Psoas muscle (tissue), 8 donors: ENCODE data around the gene FBRSL1. TPM values are rescaled to one million over a fixed set of nuclear protein-coding genes. Genes with fewer than 3 reads are reported as not detected.

ENCODE experiments used
- ATAC-seq, 4 donors: fragments of 200-7000 bp; cut with Tn5 transposase; one replicate each; pipeline ENCODE4 v1.9.1; 2020; ENCODE audit warnings: moderate library complexity in 3 of 4, mild to moderate bottlenecking in 2 of 4
- DNase-seq, 2 donors: peaks; one replicate each; pipeline ENCODE4 v3.0.0-alpha.2; 2020
- H3K27ac ChIP-seq: fragments of 200-600 bp; one replicate; pipeline ENCODE4 v1.8.0; 2022
- H3K27me3 ChIP-seq, 3 donors: fragments of 200-600 bp in 1 of 3; one replicate each; pipeline versions ENCODE4 v1.6.1 to v1.8.0; 2013 to 2022; ENCODE audit warnings: low read length in 2 of 3, mild to moderate bottlenecking in 2 of 3, moderate library complexity in 1 of 3; ENCODE audit not compliant: insufficient read depth in 3 of 3
- H3K36me3 ChIP-seq, 2 donors: fragments of 200-600 bp in 1 of 2; one replicate each; pipeline versions ENCODE4 v1.6.1 to v1.8.0; 2013 to 2022; ENCODE audit warnings: low read depth in 1 of 2, mild to moderate bottlenecking in 1 of 2, moderate library complexity in 1 of 2; ENCODE audit not compliant: insufficient read depth in 1 of 2
- H3K4me1 ChIP-seq: fragments of 200-600 bp; one replicate; pipeline ENCODE4 v1.8.0; 2022
- H3K4me3 ChIP-seq: fragments of 200-600 bp; one replicate; pipeline ENCODE4 v1.8.0; 2022; ENCODE audit warnings: mild to moderate bottlenecking
- H3K9me3 ChIP-seq: fragments of 200-600 bp; one replicate; pipeline ENCODE4 v1.8.0; 2022
- CTCF ChIP-seq: fragments of 200-600 bp; IDR thresholded peaks from one replicate; pipeline ENCODE4 v1.8.0; 2022; ENCODE audit warnings: antibody characterized with exemption
- WGBS, 3 donors: extraction: QIAGEN DNeasy Blood & Tissue Kit; methylation state at CpG; one replicate each; pipeline versions ENCODE4 v1.1.6 to v1.1.7; 2013; 5-methylcytosine and 5-hydroxymethylcytosine counted together
- intact Hi-C, 2 donors: fragments of 100-400 bp; cut with DNase I; formaldehyde crosslinking; loops; one replicate each; pipeline versions ENCODE4 v1.11.0 to v1.14.2; 2022
- polyA plus RNA-seq, 3 donors: library from polyadenylated mRNA; stranded (reverse); fragments of 200-250 nt; gene quantifications; one replicate each; pipeline ENCODE4 v1.2.3, GENCODE V29; 2013
- total RNA-seq, 4 donors: library from RNA; stranded (reverse); fragmentation: NEBNext Ultra II Directional in 2 of 4; extraction: Animal tissue kit (Norgen Biotek cat#: 25700) in 2 of 4; gene quantifications; one replicate each; pipeline versions ENCODE4 v1.2.1 to v1.2.4, GENCODE V29; 2021 to 2023
- donor health status: healthy with polysubstance abuse.
- donor health status: DM: no; HTN: no; CAD: no; lungs with moderate emphysema.
- donor health status: Bipolar disorder and iron deficiency.
- donor health status: healthy.
- donor health status: DM: yes; HTN: yes; CAD: no.
- donor health status: DM: no; HTN: no; CAD: no.
- donor health status: DM: no; HTN: no; CAD: no.
- donor health status: DM: yes; HTN: yes; CAD: no.

Gene FBRSL1
- total and polyA plus RNA-seq, 7 donors: 23.0 to 54.5 (median 40.1) TPM

- WGBS, 3 donors: 88 to 90% (median 90%) methylated on average over 23 to 28 of the region's 28 CpGs
- H3K27ac ChIP-seq: no peak overlapping the region
- H3K27me3 ChIP-seq: peaks cover 0 to 9% (median 0%) of the 10 kb centered on the region in 3 donors
- no peaks in the 10 kb centered on the region for H3K36me3 ChIP-seq
- H3K4me1 ChIP-seq: no peaks in the 10 kb centered on the region
- ATAC-seq (no peak), DNase-seq (peak; percentile 2 to 39)
- no peaks in the 10 kb centered on the region for H3K9me3 ChIP-seq
- intact Hi-C loops: no loop called here
- H3K4me3 ChIP-seq: no peak overlapping the region
- no peak for TF ChIP-seq CTCF
Observed at GRCh38 chr12:132484183-132484890, 5.6 kb upstream of the FBRSL1 start.

- ATAC-seq: no peak
- no peak for TF ChIP-seq CTCF
- H3K27ac ChIP-seq: no peak overlapping the region
- H3K9me3 ChIP-seq: no peaks in the 10 kb centered on the region
- H3K36me3 ChIP-seq: no peaks in the 10 kb centered on the region
- peak; percentile 11 to 41 for DNase-seq
- H3K27me3 ChIP-seq: peaks cover 0 to 2% (median 0%) of the 10 kb centered on the region in 3 donors
- WGBS, 3 donors: 63 to 66% (median 66%) methylated on average over 16 of the region's 16 CpGs
- H3K4me1 ChIP-seq: no peaks in the 10 kb centered on the region
- no peak overlapping the region for H3K4me3 ChIP-seq
- intact Hi-C loops: no loop called here
Observed at GRCh38 chr12:132484891-132485441, 5.0 kb upstream of the FBRSL1 start.

GRCh38 chr12:132485619-132486018, 4.3 kb upstream of the FBRSL1 start:
- Histone ChIP-seq H3K27ac (no peak overlapping the region), H3K4me3 (no peak overlapping the region), H3K36me3 (no peaks in the 10 kb centered on the region), H3K4me1 (no peaks in the 10 kb centered on the region), H3K27me3 (no peaks in the 10 kb centered on the region), H3K9me3 (no peaks in the 10 kb centered on the region)
- ATAC-seq (no peak), DNase-seq (no peak)
- intact Hi-C loops: no loop called here
- TF ChIP-seq CTCF: no peak
- 93 to 95% (median 94%) methylated on average over 8 of the region's 8 CpGs for WGBS, 3 donors

GRCh38 chr12:132486168-132486567, 3.8 kb upstream of the FBRSL1 start:
- no peak for ATAC-seq
- 66 to 76% (median 72%) methylated on average over 8 of the region's 8 CpGs for WGBS, 3 donors
- TF ChIP-seq CTCF: no peak
- Histone ChIP-seq H3K27me3 (no peaks in the 10 kb centered on the region), H3K4me3 (no peak overlapping the region), H3K4me1 (peaks cover 2% of the 10 kb centered on the region), H3K36me3 (no peaks in the 10 kb centered on the region), H3K9me3 (no peaks in the 10 kb centered on the region), H3K27ac (no peak overlapping the region)
- peak; percentile 6 to 47 for DNase-seq
- intact Hi-C loops: no loop called here
